GM21367 (cell line): ENCODE results near the gene SLC24A4.

ENCODE experiments used
- ATAC-seq: cut with Tn5 transposase; IDR thresholded peaks from one replicate; pipeline ENCODE4 v1.9.1; 2021; ENCODE audit not compliant: unreplicated experiment

SLC24A4 gene

DNA sequence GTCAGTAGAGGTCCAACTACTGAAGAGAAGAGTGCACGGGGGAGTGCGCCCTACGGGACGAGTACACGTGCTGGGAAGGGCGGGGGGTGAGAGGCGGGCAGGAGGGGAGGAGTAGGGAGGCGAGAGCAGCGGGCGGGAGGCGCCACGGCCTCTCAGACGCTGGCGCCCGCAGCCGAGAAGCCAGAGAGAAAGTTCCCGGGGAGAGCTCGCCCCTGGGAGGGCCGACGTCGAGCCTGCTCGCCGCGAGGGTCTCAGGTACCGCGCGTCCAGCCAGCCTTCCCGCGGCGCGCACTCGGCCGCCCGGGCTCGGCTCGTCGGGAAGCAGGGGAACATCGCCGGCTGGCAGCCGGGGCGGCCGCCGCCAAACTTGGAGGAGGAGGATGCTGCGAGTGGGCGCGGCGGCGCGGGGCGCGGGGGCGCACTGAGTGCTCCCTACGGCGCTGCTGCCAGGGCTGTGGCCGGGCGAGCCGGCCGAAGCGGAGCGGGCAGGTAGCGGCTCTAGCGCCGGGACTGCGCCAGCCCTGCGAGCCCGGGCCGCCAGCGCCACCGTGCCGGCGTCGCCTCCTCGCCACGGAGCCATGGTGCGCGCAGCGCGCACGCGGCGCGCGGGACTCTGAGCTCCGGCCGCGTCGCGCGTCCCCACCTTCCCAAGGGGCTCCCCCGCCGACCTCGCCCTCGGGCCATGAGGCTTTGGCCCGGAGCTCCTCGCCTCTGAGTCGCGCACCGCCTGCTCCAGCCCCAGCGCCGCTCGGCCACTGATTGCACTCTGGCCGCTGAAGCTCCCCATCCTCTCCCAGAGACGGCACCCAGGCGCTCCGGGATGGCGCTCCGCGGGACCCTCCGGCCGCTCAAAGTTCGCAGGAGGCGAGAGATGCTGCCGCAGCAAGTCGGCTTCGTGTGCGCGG lies at the start of gene SLC24A4:
TSS of gene SLC24A4 (plus strand) at position 155 of the 905 bp plus-strand sequence. CDS start at position 821, 666 bp downstream.
- no peak for ATAC-seq

GRCh38 chr14:92273166-92273565 lies 49.8 kb upstream of the SLC24A4 start:
- no peak for ATAC-seq

DNA sequence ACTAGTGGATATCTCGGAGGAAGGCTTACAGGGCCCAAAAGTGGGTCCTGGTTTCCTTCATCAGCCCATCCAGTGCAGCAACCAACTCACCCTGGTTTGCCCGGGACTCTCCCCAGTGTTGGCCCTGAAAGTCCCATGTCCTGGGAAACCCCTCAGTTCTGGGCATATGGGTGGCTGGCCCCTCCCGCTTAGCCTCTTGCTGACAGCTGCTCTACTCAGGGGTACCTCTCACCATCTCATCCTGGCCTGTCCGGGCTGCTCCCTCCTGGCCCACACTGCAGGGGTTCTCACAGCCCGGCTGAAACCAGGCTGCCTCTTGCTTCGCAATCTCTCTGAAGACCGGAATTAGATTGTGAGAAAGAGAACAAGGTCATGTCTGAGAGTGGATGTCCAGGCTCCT lies 48.9 kb upstream of the SLC24A4 start:
- no peak for ATAC-seq

GRCh38 chr14:92276074-92276473 lies 46.9 kb upstream of the SLC24A4 start:
- no peak for ATAC-seq

DNA sequence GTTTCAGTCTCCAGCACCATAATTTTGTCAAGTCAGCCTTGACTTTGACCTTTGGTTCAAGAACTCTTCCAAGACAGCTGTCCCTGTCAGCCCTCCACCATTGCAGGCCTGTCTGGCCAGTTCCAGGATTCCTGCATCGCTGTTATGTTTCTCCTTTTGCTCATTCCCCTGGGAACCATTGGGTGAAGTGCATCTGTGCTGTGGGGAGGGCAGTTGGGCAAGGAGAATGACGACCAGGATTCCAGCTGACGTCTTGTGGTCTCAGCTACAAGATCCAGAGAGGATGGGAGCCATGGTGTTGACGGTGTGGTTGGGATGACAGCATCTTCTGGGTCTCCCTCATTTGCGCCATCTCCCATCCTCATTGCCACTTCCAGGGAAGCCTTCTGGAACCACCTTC lies 45.9 kb upstream of the SLC24A4 start:
- ATAC-seq: no peak

- ATAC-seq: no peak
Measured at GRCh38 chr14:92280554-92281262, 42.3 kb upstream of the SLC24A4 start.

GRCh38 chr14:92282669-92283068 lies 40.3 kb upstream of the SLC24A4 start:
- ATAC-seq: no peak

GRCh38 chr14:92285311-92285710 lies 37.7 kb upstream of the SLC24A4 start:
- no peak for ATAC-seq

GRCh38 chr14:92287987-92288386 lies 35.0 kb upstream of the SLC24A4 start:
- ATAC-seq: no peak

- ATAC-seq: no peak
Measured at GRCh38 chr14:92288994-92289660, 33.8 kb upstream of the SLC24A4 start.

- ATAC-seq: no peak
Measured at GRCh38 chr14:92292673-92293072, 30.3 kb upstream of the SLC24A4 start.

DNA sequence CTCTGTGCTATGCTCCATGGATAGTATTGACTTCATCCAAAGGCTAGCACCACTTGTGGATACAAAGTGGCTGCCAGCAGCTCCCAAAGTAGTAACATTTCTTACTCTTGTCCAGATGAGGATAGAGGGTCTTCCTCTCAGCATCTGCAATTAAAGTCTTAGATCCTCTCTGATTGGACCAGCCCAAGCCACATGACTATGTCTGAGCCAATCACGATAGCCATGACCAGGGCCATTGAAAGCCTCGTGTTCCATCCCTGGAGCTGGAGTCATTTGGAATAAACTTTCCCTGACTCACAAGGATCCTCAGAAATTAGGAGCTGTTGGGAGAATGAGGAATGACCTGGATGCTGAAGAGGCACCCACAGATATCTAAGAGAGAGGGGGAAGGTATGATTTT lies 28.5 kb upstream of the SLC24A4 start:
- ATAC-seq: no peak

DNA sequence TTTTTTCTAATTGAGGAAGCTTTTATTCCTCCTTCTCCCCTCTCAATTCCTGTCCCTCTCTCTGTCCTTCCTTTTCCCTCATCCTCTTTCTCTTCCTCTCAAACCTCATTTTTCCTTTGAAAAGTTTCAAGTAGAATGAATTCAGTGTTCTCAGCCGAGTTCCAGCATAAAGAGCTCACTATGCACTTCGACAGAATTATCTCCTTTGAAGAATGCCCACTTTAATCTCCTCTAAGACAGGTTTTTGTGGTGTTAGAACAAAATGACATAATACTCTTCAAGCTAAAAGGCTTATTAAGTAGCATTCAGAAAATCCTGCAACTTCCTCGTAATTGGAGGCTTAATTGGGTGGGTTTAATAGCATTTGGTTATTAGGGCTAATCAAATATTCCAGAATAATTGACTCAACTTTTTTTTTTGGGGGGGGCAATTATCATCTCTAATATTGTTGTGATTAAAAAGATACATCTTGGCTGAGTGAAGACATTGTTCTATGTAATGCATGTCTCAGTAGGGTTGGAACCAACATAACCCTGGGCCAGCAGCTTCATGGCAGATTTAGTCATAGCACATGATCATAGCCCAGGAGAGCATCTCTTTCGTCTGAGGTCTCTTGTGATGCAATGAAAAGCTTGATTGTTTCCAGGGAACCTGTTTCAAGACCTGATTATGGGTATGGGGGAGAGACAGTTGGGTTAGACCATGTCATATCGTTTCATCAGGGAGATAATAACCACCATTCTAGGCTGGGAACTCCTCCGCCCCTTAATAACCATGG lies 25.0 kb upstream of the SLC24A4 start:
- ATAC-seq: no peak

GRCh38 chr14:92302481-92302880 lies 20.5 kb upstream of the SLC24A4 start:
- no peak for ATAC-seq

DNA sequence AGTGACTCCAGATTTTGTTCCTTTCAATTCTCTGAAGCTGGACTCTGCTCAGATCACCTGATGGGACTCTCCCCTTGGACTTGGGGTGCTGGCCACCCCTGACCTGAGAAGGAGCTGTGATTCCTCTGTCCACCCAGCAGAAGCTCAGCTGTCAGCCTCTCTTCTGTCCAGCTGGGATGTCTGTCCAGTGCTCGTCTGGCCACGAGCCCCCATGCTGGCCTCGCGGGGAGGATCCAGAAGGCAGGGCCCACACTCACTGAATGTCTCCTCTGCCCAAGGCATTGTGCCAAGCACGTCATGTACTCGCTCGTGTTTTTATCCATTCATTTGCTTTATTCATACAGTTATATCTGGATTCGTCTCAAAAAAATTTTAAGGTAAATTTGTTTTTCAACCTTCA lies 14.2 kb upstream of the SLC24A4 start:
- no peak for ATAC-seq

DNA sequence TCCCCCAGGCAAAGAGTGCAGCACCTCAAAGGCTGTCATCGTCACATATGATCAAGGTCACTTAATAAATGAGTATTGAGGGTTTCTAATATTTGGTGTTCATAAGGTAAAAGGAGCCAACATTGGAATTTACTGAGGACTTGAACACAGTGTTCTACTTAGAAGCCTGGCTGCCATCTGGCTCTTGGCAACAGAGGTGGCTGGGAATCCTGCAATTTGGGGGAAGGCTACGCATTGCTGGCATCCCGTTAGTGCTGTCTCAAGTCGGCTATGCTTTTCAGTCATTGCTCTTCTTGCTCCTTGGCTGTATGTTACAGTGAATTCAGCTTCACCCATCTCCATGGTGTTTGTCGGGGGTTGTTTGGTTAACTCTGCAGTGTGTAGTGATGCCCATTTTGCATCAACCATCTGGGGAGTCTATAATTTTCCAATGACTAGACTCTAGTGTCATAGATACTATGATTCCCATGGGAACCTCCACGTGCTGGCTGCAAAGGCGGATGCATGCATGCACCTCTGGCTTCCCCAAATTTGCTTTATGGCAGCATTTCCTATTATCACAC lies 12.9 kb upstream of the SLC24A4 start:
- ATAC-seq: no peak

- ATAC-seq: no peak
Measured at GRCh38 chr14:92310776-92311375, 12.1 kb upstream of the SLC24A4 start.

DNA sequence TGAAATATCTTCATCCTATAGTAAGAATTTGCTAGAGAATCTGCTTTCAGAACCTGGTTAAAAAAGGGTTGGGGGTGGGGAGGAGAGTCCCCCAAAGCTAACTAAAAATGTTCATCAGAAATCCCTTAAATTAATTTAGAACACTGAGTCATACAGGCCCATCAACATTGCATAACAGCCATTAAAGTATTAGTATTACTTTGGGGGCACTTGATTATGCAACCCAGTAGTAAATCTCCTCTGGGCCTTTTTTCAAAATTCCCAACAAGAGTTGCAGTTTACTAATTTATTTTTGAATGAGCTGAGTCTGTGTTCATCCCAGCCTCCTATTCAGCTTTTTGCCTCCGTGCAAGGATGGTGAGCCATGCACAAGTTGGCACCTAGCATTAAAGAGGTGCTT lies 8.8 kb upstream of the SLC24A4 start:
- no peak for ATAC-seq

GRCh38 chr14:92315050-92315805 lies 7.7 kb upstream of the SLC24A4 start:
- ATAC-seq: no peak
